ENCODE measurements around the gene CZIB.

DNA sequence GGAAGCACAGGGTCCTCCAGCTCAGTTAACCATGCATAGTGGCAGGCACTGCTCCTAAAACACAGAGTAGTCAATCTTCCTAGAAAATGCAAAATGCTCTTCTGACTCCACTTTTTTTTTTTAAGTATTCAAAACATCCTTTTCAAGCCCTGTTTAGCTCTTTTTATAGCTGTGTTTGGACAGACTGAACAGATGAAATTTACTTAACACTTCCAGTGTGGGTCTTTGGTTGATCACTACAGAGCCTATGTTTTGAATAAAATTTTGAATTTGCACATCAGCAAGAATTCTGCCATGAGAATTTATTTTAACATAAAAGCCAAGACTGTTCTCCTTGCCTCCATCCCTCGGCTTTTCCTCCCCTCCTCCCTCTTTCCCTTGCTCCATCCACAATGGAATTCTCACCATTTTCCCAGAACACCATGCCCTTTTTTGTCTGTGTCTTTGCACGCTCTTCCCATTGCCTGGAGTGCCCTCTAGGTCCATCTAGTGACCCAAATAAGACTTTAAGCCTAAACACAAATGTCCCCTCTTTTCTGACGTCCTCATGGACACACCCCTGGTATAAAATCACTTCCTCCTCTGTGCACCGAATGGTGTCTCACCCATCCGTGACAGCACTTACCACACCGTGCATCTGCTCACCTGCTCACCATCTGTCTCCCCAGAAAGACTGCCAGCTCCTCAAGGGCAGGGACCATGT lies 47.9 kb downstream of the CZIB start:
- no peak for TF ChIP-seq POLR2A (IDR thresholded peaks at IDR 0.05; ENCODE audit: extremely low read depth, insufficient read length)
- TF ChIP-seq, protein P1, sequence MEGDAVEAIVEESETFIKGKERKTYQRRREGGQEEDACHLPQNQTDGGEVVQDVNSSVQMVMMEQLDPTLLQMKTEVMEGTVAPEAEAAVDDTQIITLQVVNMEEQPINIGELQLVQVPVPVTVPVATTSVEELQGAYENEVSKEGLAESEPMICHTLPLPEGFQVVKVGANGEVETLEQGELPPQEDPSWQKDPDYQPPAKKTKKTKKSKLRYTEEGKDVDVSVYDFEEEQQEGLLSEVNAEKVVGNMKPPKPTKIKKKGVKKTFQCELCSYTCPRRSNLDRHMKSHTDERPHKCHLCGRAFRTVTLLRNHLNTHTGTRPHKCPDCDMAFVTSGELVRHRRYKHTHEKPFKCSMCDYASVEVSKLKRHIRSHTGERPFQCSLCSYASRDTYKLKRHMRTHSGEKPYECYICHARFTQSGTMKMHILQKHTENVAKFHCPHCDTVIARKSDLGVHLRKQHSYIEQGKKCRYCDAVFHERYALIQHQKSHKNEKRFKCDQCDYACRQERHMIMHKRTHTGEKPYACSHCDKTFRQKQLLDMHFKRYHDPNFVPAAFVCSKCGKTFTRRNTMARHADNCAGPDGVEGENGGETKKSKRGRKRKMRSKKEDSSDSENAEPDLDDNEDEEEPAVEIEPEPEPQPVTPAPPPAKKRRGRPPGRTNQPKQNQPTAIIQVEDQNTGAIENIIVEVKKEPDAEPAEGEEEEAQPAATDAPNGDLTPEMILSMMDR (IDR thresholded peaks at IDR 0.05; ENCODE audit: low read depth, low read length): peak; percentile 4

Measured in NB4 (cell line).